ENCODE data around the gene TTC16. TPM values are rescaled to one million over a fixed set of nuclear protein-coding genes. Genes with fewer than 3 reads are reported as not detected.
A peak's percentile ranks its signal among the peaks of the same experiment; 100 is the strongest.

TTC16 gene
- total RNA-seq, 2 donors from 2014 or later: 0.05 to 0.07 TPM

DNA sequence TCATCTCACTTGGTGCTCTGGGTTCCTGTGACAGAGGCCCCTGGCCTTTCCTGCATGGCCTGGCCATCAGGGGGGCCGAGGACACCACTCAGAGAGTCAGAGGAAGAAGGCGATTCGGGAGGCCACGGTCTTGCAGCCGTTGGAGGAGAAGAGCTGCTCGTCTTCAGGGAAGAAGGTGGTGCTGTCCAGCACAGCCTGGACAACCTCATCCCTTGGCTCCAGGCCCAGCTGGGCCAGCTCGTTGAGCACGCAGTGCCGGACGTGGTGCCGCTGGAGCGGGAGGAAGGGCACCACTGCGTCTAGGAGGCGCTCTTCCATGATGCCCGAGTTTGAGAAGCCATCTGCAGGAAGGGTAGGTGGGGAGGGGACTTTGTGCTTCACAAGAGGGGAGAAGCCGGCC, 16.1 kb downstream of the TTC16 start:
- H3K27ac ChIP-seq: no peak overlapping the region
- no peak overlapping the region for H3K4me3 ChIP-seq
- peaks cover 7% of the 10 kb centered on the region for H3K4me1 ChIP-seq
- TF ChIP-seq, protein P1, sequence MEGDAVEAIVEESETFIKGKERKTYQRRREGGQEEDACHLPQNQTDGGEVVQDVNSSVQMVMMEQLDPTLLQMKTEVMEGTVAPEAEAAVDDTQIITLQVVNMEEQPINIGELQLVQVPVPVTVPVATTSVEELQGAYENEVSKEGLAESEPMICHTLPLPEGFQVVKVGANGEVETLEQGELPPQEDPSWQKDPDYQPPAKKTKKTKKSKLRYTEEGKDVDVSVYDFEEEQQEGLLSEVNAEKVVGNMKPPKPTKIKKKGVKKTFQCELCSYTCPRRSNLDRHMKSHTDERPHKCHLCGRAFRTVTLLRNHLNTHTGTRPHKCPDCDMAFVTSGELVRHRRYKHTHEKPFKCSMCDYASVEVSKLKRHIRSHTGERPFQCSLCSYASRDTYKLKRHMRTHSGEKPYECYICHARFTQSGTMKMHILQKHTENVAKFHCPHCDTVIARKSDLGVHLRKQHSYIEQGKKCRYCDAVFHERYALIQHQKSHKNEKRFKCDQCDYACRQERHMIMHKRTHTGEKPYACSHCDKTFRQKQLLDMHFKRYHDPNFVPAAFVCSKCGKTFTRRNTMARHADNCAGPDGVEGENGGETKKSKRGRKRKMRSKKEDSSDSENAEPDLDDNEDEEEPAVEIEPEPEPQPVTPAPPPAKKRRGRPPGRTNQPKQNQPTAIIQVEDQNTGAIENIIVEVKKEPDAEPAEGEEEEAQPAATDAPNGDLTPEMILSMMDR (IDR thresholded peaks at IDR 0.05): no peak
- H3K36me3 ChIP-seq: no peaks in the 10 kb centered on the region
- H3K27me3 ChIP-seq: no peaks in the 10 kb centered on the region
- intact Hi-C loops (cut with DNase I): loop anchor here (10.0 kb wide), 1 partner anchor 227 kb away; no protein-coding TSS in a partner anchor
- no peak for DNase-seq
- H3K9ac ChIP-seq (ENCODE audit: low read depth in 2 of 2, low read length in 2 of 2): no peak overlapping the region
- no peaks in the 10 kb centered on the region for H3K9me3 ChIP-seq

DNA sequence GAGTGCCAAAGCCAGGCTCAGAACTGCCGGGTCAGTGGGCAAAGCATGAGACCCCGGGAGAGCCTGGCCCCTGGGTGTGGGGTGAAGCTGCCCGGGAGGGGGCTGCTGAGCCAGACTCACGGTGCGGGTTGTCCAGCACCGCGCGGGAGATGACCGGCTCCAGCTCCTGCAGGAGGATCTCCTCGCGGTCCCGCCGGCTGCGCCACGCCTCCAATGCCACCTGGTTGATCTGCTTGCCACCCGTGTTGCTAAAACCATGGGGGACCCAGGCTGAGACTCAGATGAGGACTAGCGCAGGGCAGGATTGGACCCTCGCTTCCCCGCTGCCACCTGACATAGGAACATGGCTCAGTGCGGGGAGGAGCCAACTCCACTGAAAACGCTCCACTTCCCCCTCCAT, 16.6 kb downstream of the TTC16 start:
- Histone ChIP-seq H3K36me3 (no peaks in the 10 kb centered on the region), H3K27me3 (no peaks in the 10 kb centered on the region), H3K9ac (ENCODE audit: low read depth in 2 of 2, low read length in 2 of 2) (no peak overlapping the region), H3K4me3 (no peak overlapping the region), H3K9me3 (no peaks in the 10 kb centered on the region), H3K27ac (no peak overlapping the region), H3K4me1 (peaks cover 7% of the 10 kb centered on the region)
- no peak for DNase-seq
- intact Hi-C loops (cut with DNase I): loop anchor here (10.0 kb wide), 1 partner anchor 228 kb away; no protein-coding TSS in a partner anchor
- TF ChIP-seq, protein P1 (IDR thresholded peaks at IDR 0.05): no peak

DNA sequence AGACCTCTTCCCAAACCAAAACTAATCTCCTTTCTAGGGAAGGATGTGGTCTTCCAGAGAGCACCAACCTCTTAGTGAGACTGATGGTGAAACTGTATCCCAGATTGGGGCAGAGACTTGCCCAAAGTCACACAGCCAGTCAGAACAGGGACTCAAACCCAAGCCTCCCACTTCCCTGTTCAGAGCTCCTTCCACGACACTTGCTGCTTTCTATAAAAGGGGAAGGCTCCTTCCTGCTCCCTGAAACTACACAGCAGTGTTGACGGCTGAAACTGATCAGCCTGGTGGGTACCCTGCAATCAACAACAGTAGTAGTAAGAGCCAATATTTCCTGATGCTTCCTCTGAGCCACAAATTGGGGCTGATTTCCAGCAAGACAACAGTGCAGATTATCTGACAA, 17.7 kb downstream of the TTC16 start:
- Histone ChIP-seq H3K4me3 (no peak overlapping the region), H3K27ac (no peak overlapping the region), H3K9me3 (no peaks in the 10 kb centered on the region), H3K27me3 (no peaks in the 10 kb centered on the region), H3K9ac (ENCODE audit: low read depth in 2 of 2, low read length in 2 of 2) (no peak overlapping the region), H3K4me1 (peaks cover 7% of the 10 kb centered on the region), H3K36me3 (no peaks in the 10 kb centered on the region)
- DNase-seq: no peak
- TF ChIP-seq, protein P1 (IDR thresholded peaks at IDR 0.05): no peak
- intact Hi-C loops (cut with DNase I): loop anchor here (2.0 to 10.0 kb wide), 4 partner anchors 51 to 229 kb away; no protein-coding TSS in a partner anchor

DNA sequence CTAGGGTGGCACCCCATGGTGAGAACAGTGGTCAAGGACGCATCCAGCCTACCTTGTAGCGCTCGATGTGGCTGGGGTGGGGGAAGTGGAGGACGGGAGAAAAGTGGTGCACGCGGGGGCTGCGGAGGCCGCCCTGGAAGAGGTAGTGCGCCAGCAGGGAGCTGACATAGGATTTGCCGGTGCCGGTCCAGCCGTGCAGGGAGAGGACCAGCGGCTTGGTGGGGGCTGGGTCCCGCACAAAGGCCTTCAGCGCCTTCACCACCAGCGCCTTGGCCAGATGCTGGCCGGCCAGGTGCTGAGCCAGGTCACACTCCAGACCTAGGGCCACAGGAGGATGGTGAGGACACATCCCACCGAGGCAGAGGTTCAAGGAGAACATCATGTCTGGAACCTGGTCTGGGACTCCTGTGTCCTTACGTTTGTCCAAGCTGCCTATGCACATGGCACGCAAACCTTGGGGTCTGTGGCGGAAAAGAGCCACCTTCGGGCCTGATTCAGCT, 18.4 kb downstream of the TTC16 start:
- H3K9ac ChIP-seq (ENCODE audit: low read depth in 2 of 2, low read length in 2 of 2): peak overlapping the region; percentile 33 to 65
- no peaks in the 10 kb centered on the region for H3K27me3 ChIP-seq
- H3K9me3 ChIP-seq: no peaks in the 10 kb centered on the region
- no peaks in the 10 kb centered on the region for H3K36me3 ChIP-seq
- DNase-seq: no peak
- peak overlapping the region; percentile 88 for H3K4me3 ChIP-seq
- intact Hi-C loops (cut with DNase I): loop anchor here (2.0 to 10.0 kb wide), 4 partner anchors 51 to 229 kb away; no protein-coding TSS in a partner anchor
- TF ChIP-seq, protein P1 (IDR thresholded peaks at IDR 0.05): no peak
- peak overlapping the region; percentile 97 for H3K27ac ChIP-seq
- H3K4me1 ChIP-seq: peaks cover 7% of the 10 kb centered on the region

DNA sequence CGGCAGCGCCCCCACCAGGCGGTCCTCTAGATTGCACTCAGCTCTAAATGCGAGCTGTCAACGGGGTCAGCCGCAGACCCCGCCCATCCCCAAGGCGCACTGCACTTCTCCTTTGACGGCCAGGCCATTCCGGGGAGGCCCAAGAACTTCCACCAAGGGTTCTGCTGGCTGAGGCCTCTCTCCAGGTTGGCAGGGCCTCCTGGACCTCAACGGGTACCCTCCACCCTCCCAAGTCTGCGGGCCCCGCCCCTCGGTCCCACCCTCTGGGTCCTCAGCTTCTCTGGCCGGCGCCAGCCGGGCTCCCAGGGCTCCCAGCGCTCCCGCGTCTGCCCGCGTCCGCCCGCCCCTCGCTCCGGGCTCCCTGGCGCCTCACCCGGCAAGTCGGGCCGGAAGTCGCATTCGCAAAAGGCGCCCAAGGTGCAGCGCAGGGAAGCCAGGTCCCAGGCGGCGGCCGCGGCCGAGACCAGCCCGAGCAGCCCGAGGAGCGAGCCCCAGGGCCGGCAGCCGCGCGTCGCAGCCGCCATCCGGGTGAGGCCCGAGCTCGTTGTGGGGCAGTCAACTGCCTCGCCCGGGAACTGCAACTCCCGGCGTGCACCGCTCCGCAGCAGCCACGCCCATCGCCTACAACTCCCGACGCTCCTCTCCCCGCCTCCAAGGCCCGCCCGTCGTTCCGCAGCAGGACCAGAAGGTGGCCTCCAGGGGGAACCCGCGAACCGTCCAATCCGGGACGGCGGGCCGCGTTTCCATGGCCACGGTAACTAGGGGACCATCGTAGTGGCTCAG, 19.1 kb downstream of the TTC16 start, which contains the start of gene TOR2A:
Gene TOR2A (minus strand): TSS at position 548 of the 783 bp plus-strand sequence. CDS start 24 bp downstream, at position 524.
- H3K4me1 ChIP-seq: peaks cover 7% of the 10 kb centered on the region
- peak within 1 kb of the TSS; percentile 88 for H3K4me3 ChIP-seq
- intact Hi-C loops (cut with DNase I): loop anchor here (2.0 to 10.0 kb wide), 5 partner anchors 50 to 230 kb away; no protein-coding TSS in a partner anchor
- DNase-seq: peak; percentile 98
- no peaks in the 10 kb centered on the region for H3K36me3 ChIP-seq
- no peaks in the 10 kb centered on the region for H3K27me3 ChIP-seq
- no peaks in the 10 kb centered on the region for H3K9me3 ChIP-seq
- TF ChIP-seq, protein P1 (IDR thresholded peaks at IDR 0.05): peak; percentile 94
- peak within 1 kb of the TSS; percentile 97 for H3K27ac ChIP-seq
- H3K9ac ChIP-seq (ENCODE audit: low read depth in 2 of 2, low read length in 2 of 2): peak within 1 kb of the TSS; percentile 65 to 84

Data from colonic mucosa (tissue), 4 donors.